Lower leg skin (tissue), 3 donors: ENCODE results near the gene MTM1.

Experiments
- CTCF ChIP-seq, 3 donors: fragments of 450-650 bp; IDR thresholded peaks; one replicate each; pipeline ENCODE4 v1.5.1; 2016; ENCODE audit warnings: antibody characterized with exemption in 3 of 3, mild to moderate bottlenecking in 3 of 3, moderate library complexity in 2 of 3
- POLR2A ChIP-seq, 2 donors: fragments of 450-650 bp; IDR thresholded peaks; one replicate each; pipeline ENCODE4 v1.6.1; 2016 to 2017; ENCODE audit warnings: antibody characterized with exemption in 2 of 2, mild to moderate bottlenecking in 1 of 2, moderate library complexity in 1 of 2

DNA sequence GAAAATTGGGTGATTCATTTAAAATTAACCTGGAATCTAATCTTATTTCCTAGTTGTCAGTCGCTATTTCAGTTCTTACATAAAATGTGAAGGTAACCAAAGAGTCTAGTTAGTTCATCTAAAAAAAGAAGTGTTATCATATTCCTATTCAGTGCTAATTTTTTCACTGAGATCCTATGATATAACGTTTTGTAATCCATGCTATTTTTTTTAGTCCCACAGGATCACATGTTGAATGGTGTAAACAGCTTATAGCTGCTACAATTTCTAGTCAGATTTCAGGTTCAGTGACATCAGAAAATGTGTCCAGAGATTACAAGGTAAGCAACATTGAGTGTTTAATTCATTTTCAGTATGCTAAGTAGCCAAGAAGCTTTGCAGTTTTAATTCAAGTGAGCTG lies 130.6 kb downstream of the MTM1 start:
- TF ChIP-seq CTCF (IDR thresholded peaks at IDR 0.05) = no peak
- no peak for TF ChIP-seq POLR2A (IDR thresholded peaks at IDR 0.05)
